Activated CD4-positive, alpha-beta T cell treated with anti-CD3 and anti-CD28 coated beads for 36 hours (primary cell): ENCODE measurements around the gene CAPZB. TPM values are rescaled to one million over a fixed set of nuclear protein-coding genes. Genes with fewer than 3 reads are reported as not detected.
"Not testable (repeated sequence)": the region's sequence is repeated elsewhere in the genome, so short reads cannot be mapped to it uniquely, and the experiment has no call there.

Experiments used
- ATAC-seq: fragments of 200-7000 bp; cut with Tn5 transposase; one replicate; pipeline ENCODE4 v1.10.0; 2021; ENCODE audit warnings: mild to moderate bottlenecking, moderate library complexity
- CTCF ChIA-PET: fragments of 350-600 bp; sonication (Branson Sonifier 250); formaldehyde crosslinking; loops from one replicate; lab custom pipeline; 2021; ENCODE audit warnings: antibody characterized with exemption; lab: Charles Lee
- POLR2A ChIA-PET: fragments of 350-600 bp; sonication (Branson Sonifier 250); formaldehyde crosslinking; loops from one replicate; lab custom pipeline; 2021; ENCODE audit warnings: antibody characterized with exemption, inconsistent platforms; lab: Charles Lee
- DNase-seq: peaks from one replicate; pipeline ENCODE4 v3.0.0-alpha.2; 2020
- H3K27ac Mint-ChIP-seq: one replicate; pipeline ENCODE4 v1.8.0; 2021; ENCODE audit warnings: mixed read lengths
- H3K27me3 Mint-ChIP-seq: one replicate; pipeline ENCODE4 v1.8.0; 2021; ENCODE audit warnings: mixed read lengths
- H3K36me3 Mint-ChIP-seq: one replicate; pipeline ENCODE4 v1.8.0; 2021; ENCODE audit warnings: low read depth, mixed read lengths
- H3K4me1 Mint-ChIP-seq: one replicate; pipeline ENCODE4 v1.8.0; 2021; ENCODE audit warnings: mixed read lengths
- H3K4me3 Mint-ChIP-seq: one replicate; pipeline ENCODE4 v1.8.0; 2021; ENCODE audit warnings: mild to moderate bottlenecking, moderate library complexity, mixed read lengths
- H3K9me3 Mint-ChIP-seq: one replicate; pipeline ENCODE4 v1.8.0; 2021; ENCODE audit warnings: low read depth, mixed read lengths
- intact Hi-C, 2 experiments: fragments of 100-400 bp; cut with DNase I in 1 of 2; cut with micrococcal nuclease in 1 of 2; formaldehyde crosslinking; loops; one replicate each; pipeline versions ENCODE4 v1.14.2 to v1.15.1; 2022 to 2024; cut with DNase I, micrococcal nuclease
- total RNA-seq, 2 experiments: library from RNA; stranded (reverse); gene quantifications; one replicate each; pipeline ENCODE4 v1.2.3, GENCODE V29; 2021

The CAPZB gene
- total RNA-seq, 2 experiments from 2014 or later, result 320 to 346 TPM

DNA sequence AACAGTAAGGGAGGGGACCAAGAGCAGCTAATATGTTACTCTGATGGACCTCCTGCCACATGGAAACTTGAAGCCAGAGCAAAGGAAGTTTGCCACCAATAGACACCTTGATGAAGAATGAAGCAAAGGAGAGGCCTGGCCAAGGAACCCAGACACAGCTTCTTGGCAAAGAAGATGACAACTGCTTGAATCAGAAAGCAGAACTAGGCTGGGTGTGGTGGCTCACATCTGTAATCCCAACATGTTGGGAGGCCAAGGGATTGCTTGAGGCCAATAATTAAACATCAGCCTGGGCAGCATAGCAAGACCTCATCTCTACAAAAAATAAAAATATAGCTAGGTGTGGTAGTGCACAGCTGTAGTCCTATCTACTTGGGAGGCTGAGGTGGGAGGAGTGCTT is 31.7 kb upstream of the CAPZB start:
- Mint-ChIP-seq H3K4me3 (no peak overlapping the region), H3K9me3 (no peaks in the 10 kb centered on the region), H3K36me3 (no peaks in the 10 kb centered on the region), H3K4me1 (peaks cover 10% of the 10 kb centered on the region), H3K27ac (no peak overlapping the region), H3K27me3 (no peaks in the 10 kb centered on the region)
- intact Hi-C loops, result no loop called here
- no peak for DNase-seq
- ChIA-PET POLR2A (no interaction called here), CTCF (interaction anchor here (0.6 kb wide), 1 partner anchor 9 kb away, joined by 3 read pairs; no protein-coding TSS in a partner anchor)
- ATAC-seq, result no peak

DNA sequence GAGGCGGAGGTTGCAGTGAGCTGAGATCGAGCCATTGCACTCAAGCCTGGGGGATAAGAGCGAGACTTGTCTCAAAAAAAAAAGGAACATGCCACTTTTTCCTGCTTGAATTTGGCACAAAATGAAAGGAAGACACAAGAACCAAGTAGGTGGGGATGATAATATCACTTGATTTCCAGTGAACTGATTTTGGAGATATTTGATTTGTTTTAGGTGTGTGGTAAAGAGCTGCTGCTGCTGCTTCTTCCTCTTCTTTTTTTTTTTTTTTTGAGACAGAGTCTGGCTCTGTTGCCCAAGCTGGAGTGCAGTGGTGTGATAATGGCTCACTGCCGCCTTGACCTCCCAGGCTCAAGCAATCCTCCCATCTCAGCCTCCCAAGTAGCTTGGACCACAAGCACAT is 29.9 kb upstream of the CAPZB start:
- H3K9me3 Mint-ChIP-seq, result no peaks in the 10 kb centered on the region
- no peak for ATAC-seq
- no peak for DNase-seq
- no peak overlapping the region for H3K4me3 Mint-ChIP-seq
- H3K36me3 Mint-ChIP-seq, result no peaks in the 10 kb centered on the region
- H3K27ac Mint-ChIP-seq, result no peak overlapping the region
- no peaks in the 10 kb centered on the region for H3K27me3 Mint-ChIP-seq
- POLR2A ChIA-PET, result no interaction called here
- CTCF ChIA-PET, result interaction anchor here (0.6 to 0.7 kb wide), 4 partner anchors 47 to 132 kb away, joined by 3 read pairs; no protein-coding TSS in a partner anchor
- H3K4me1 Mint-ChIP-seq, result peaks cover 10% of the 10 kb centered on the region
- intact Hi-C loops, result no loop called here

DNA sequence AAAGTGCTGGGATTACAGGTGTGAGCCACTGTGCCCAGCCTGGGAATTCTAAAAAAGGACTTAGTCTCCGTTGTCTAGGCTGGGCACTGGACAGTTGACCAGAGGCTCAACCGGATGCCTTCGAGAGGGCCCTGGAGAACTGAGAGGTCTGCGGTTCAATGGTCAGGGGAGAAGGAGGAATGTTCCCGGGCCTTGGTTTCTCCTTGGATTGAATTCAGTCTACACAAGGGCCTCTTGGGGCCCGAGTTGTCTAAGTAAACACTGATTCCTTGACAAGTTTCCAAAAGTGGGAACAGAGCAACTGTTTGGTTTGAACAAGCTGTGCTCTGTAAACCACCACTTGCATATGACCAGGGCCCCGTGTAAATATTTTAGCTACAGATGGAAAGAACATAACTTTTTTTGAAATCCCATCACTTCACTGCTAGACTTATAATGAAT is 29.1 kb upstream of the CAPZB start:
- no peak for DNase-seq
- no peak overlapping the region for H3K27ac Mint-ChIP-seq
- H3K4me3 Mint-ChIP-seq, result no peak overlapping the region
- no peaks in the 10 kb centered on the region for H3K27me3 Mint-ChIP-seq
- no peaks in the 10 kb centered on the region for H3K36me3 Mint-ChIP-seq
- ChIA-PET POLR2A (no interaction called here), CTCF (interaction anchor here (0.7 kb wide), 1 partner anchor 159 kb away, joined by 3 read pairs; no protein-coding TSS in a partner anchor)
- H3K4me1 Mint-ChIP-seq, result peaks cover 8% of the 10 kb centered on the region
- no peak for ATAC-seq
- intact Hi-C loops, result no loop called here
- H3K9me3 Mint-ChIP-seq, result no peaks in the 10 kb centered on the region

DNA sequence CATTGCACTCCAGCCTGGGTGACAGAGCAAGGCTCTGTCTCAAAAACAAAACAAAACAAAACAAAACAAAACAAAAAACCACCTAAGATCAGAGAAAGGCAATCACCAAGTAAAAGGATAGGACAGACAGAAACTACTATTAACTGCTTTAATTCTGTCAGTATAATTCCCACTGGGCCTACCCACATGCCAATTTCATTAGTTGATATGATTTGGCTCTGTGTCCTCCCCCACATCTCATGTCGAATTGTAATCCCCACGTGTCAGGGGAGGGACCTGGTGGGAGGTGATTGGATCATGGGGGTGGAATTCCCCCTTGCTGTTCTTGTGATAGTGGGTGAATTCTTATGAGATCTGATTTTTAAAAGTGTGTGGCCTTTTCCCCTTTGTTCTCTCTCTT is 27.2 kb upstream of the CAPZB start:
- no peaks in the 10 kb centered on the region for H3K27me3 Mint-ChIP-seq
- H3K4me1 Mint-ChIP-seq, result peaks cover 10% of the 10 kb centered on the region
- H3K27ac Mint-ChIP-seq, result no peak overlapping the region
- no peak for DNase-seq
- ChIA-PET CTCF (no interaction called here), POLR2A (no interaction called here)
- H3K36me3 Mint-ChIP-seq, result no peaks in the 10 kb centered on the region
- intact Hi-C loops, result no loop called here
- no peak overlapping the region for H3K4me3 Mint-ChIP-seq
- no peaks in the 10 kb centered on the region for H3K9me3 Mint-ChIP-seq
- ATAC-seq, result no peak

DNA sequence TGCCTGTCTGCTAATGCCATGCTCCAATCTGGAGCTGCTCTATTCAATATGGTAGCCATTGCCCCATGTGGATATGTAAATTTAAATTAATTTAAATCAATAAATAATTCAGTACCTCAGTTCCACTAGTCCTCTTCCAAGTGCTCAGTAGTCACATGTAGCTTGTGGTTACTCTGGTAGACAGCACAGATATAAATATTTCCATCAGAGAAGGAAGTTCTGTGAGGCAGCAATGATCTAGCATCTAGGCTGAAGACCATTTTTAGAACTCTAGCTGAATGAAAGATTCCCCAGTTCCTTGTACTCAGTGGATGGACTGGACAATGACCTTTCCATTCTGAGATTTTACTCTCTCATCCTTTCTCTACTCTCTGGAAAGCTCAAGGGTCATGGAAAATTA is 25.8 kb upstream of the CAPZB start:
- POLR2A ChIA-PET, result interaction anchor here (0.7 kb wide), 1 partner anchor 647 kb away, joined by 3 read pairs; no protein-coding TSS in a partner anchor
- Mint-ChIP-seq H3K9me3 (no peaks in the 10 kb centered on the region), H3K27ac (no peak overlapping the region), H3K27me3 (no peaks in the 10 kb centered on the region), H3K4me3 (no peak overlapping the region), H3K4me1 (peaks cover 10% of the 10 kb centered on the region), H3K36me3 (no peaks in the 10 kb centered on the region)
- DNase-seq (no peak), ATAC-seq (no peak)
- intact Hi-C loops, result no loop called here
- CTCF ChIA-PET, result interaction anchor here (0.6 to 1.6 kb wide), 2 partner anchors 25 to 1921 kb away, joined by 3 to 4 read pairs; no protein-coding TSS in a partner anchor

DNA sequence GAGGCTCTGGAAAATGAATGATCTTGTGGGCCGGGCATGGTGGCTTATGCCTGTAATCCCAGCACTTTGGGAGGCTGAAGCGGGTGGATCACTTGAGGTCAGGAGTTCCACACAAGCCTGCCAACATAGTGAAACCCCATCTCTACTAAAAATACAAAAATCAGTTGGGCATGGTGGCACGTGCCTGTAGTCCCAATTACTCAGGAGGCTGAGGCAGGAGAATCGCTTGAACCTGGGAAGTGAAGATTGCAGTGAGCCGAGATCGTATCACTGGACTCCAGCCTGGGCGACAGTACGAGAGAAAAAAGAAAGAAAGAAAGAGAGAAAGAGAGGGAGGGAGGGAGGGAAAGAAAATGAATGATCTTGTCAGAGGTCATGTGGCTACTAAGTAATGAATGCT is 24.3 kb upstream of the CAPZB start:
- H3K9me3 Mint-ChIP-seq, H3K27me3 Mint-ChIP-seq, ATAC-seq, CTCF ChIA-PET, H3K27ac Mint-ChIP-seq, DNase-seq, H3K36me3 Mint-ChIP-seq, POLR2A ChIA-PET, H3K4me3 Mint-ChIP-seq, intact Hi-C loops: not testable (repeated sequence)
- H3K4me1 Mint-ChIP-seq, result peaks cover 21% of the 10 kb centered on the region

DNA sequence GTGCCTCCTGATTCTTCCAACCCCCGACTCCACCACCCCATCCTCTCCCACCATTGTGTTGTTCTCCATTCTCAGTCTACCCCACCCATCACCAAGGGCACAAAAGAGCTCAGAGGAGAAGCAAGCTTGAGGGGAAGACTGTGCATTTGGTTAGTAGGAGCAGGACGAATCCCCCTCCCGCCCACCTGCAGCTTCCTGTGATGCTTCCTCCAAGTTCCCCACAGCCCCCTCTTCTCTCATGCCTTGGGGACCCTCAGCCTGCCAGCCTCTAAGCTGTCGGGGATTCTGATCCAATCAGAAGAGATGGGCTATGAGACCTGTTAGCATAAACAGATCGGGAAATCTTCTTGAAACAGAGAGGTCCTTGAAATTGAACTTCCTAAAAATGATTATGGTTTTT is 22.2 kb upstream of the CAPZB start:
- POLR2A ChIA-PET, result no interaction called here
- H3K9me3 Mint-ChIP-seq, result no peaks in the 10 kb centered on the region
- CTCF ChIA-PET, result interaction anchor here (0.6 kb wide), 2 partner anchors 10 to 617 kb away, joined by 3 read pairs; no protein-coding TSS in a partner anchor
- no peak overlapping the region for H3K4me3 Mint-ChIP-seq
- no peak overlapping the region for H3K27ac Mint-ChIP-seq
- no peaks in the 10 kb centered on the region for H3K27me3 Mint-ChIP-seq
- H3K4me1 Mint-ChIP-seq, result peaks cover 22% of the 10 kb centered on the region
- intact Hi-C loops, result no loop called here
- ATAC-seq (no peak), DNase-seq (no peak)
- no peaks in the 10 kb centered on the region for H3K36me3 Mint-ChIP-seq

DNA sequence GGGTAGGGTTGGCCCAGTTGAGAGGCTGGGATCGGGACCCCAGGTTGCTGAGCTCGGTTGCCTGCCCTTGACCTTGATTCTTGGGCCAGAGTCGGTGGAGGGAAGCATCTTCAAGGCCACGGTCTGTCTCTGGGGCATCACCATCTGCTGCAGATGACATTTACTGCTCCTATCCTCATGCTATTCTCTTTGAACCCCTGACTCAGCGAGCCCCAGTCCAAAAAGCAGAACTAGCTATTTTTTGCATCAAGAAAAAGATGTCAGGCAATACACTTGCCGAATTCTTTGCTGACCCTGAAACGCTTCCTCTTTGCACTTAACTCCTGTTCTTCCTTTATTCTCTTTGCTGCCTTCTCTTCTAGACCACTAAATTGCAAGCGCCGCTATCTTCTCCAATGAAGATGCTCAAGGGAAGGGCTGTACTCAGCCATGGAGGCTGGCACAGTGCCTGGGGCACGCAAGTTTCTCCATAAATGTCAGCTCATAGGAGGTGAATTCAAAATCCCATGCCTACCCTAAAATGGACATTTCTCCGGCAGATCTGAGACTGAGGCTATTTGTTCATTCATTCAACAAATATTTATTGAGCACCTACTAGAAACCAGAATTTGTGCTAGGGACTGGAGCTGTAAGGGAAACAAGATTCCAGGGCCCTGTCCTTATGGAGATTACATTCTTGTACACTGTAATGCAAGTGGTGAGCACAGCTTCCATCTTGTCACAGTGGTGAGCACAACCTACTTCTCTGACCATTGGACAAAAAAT is 20.5 kb upstream of the CAPZB start:
- H3K4me1 Mint-ChIP-seq, result peaks cover 26% of the 10 kb centered on the region
- ATAC-seq (no peak), DNase-seq (no peak)
- no peak overlapping the region for H3K4me3 Mint-ChIP-seq
- H3K9me3 Mint-ChIP-seq, result no peaks in the 10 kb centered on the region
- H3K27ac Mint-ChIP-seq, result no peak overlapping the region
- intact Hi-C loops, result no loop called here
- POLR2A ChIA-PET, result no interaction called here
- CTCF ChIA-PET, result no interaction called here
- H3K27me3 Mint-ChIP-seq, result no peaks in the 10 kb centered on the region
- no peaks in the 10 kb centered on the region for H3K36me3 Mint-ChIP-seq

DNA sequence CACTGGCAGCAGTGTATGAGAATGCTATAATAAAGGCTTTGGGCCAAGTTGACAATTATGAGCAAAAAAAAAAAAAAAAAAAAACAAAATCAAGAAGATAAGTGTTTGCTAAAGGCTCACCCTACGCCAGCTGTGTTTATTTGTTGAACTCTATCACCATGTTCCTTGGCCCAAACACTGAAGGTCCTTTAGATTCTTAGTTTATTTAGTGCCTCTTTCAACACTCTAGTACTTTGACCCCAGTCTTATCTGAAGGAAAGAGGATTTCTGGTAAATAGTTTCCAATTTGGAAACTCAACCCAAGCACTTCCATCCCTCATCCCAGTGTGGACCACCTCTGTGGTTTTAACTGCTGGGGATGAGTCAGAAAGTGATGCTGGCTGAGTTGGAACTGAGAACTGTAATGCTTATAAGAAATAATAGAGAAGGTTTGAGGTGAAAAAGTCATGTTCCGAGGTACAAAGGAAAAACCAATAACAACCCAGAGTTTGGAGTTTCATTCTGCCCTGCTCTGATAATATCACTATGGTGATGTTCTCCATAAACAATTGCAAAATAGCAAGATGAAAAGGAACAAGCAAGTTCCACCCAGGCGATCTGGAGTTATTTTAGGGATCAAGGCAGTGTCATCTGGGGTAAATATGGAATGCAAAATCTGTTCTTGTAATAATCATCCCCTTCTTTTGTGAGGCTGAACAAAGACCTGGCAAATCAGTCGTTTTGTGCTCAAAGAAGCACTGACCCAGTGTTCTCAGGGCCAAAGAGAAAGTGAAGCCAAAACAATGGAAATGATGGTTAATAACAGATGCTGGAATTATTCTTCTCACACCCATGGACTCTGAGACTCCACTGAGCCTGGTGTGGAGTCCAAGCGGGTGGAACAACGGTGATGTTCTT is 19.7 kb upstream of the CAPZB start:
- POLR2A ChIA-PET, result no interaction called here
- no peaks in the 10 kb centered on the region for H3K36me3 Mint-ChIP-seq

DNA sequence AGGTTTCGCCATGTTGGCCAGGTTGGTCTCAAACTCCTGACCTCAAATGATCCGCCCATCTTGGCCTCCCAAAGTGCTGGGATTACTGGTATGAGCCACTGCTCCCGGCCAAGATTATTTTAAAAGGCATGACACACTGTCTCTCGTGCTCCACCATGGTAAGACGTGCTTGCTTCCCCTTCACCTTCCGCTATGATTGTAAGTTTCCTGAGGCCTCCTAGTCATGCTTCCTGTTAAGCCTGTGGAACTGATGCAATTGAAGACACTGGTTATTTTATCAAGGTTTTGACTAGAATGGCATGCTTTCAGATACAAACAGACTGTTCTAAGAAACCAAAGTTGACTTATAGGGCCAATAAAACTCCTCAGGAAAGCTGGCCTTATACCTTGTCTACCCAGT is 16.9 kb upstream of the CAPZB start:
- POLR2A ChIA-PET, H3K27me3 Mint-ChIP-seq, H3K9me3 Mint-ChIP-seq, H3K36me3 Mint-ChIP-seq, H3K4me3 Mint-ChIP-seq, intact Hi-C loops: not testable (repeated sequence)
- CTCF ChIA-PET, result interaction anchor here (1.0 kb wide), 1 partner anchor 54 kb away, joined by 3 read pairs; no protein-coding TSS in a partner anchor
- Mint-ChIP-seq H3K27ac (peak overlapping the region; percentile 75), H3K4me1 (peaks cover 18% of the 10 kb centered on the region)
- ATAC-seq (peak; percentile 55), DNase-seq (peak; percentile 21)

More for the DNA sequence above, 19.7 kb upstream of the CAPZB start:
- Mint-ChIP-seq H3K4me3 (no peak overlapping the region), H3K9me3 (no peaks in the 10 kb centered on the region), H3K27ac (no peak overlapping the region), H3K4me1 (peaks cover 26% of the 10 kb centered on the region), H3K27me3 (no peaks in the 10 kb centered on the region)
- DNase-seq, result no peak
- CTCF ChIA-PET, result interaction anchor here (0.7 kb wide), 1 partner anchor 212 kb away, joined by 3 read pairs; no protein-coding TSS in a partner anchor
- no peak for ATAC-seq
- intact Hi-C loops, result no loop called here

DNA sequence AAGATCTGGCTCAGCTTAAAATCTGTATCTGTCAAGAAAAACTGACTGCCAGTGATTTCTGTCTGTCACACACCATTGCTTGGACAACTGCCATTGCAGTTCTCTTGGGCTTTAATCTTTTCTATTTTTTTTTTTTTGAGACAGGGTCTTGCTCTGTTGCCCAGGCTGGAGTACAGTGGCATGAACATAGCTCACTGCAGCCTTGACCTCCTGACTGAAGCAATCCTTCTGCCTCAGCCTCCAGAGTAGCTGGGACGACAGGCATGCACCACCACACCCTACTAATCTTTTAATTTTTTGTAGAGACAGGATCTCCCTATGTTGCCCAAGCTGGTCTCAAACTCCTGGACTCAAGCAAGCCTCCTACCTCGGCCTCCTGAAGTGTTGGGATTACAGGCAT is 14.5 kb upstream of the CAPZB start:
- H3K27me3 Mint-ChIP-seq, H3K4me3 Mint-ChIP-seq, H3K9me3 Mint-ChIP-seq, H3K36me3 Mint-ChIP-seq, intact Hi-C loops, ATAC-seq, H3K27ac Mint-ChIP-seq, DNase-seq: not testable (repeated sequence)
- H3K4me1 Mint-ChIP-seq, result peaks cover 21% of the 10 kb centered on the region
- ChIA-PET POLR2A (interaction anchor here (0.6 kb wide), 1 partner anchor 617 kb away, joined by 3 read pairs; no protein-coding TSS in a partner anchor), CTCF (interaction anchor here (1.2 to 1.4 kb wide), 3 partner anchors 10 to 84 kb away, joined by 3 read pairs; no protein-coding TSS in a partner anchor)
